Glomerular endothelial cell (primary cell): ENCODE results near the gene NMT1. TPM values are rescaled to one million over a fixed set of nuclear protein-coding genes. Genes with fewer than 3 reads are reported as not detected.

Source experiments
- DNase-seq: peaks from one replicate; pipeline ENCODE4 v3.0.0-alpha.2; 2011; ENCODE audit warnings: low read depth, low spot score; ENCODE audit errors: extremely low read depth
- total RNA-seq: library from RNA; depleted of rRNA; stranded (reverse); fragments of >200 nt; gene quantifications from 2 replicates; pipeline ENCODE4 v1.2.3, GENCODE V29; 2015

NMT1 gene
- total RNA-seq, 1 donor from 2014 or later = 205 TPM

DNA sequence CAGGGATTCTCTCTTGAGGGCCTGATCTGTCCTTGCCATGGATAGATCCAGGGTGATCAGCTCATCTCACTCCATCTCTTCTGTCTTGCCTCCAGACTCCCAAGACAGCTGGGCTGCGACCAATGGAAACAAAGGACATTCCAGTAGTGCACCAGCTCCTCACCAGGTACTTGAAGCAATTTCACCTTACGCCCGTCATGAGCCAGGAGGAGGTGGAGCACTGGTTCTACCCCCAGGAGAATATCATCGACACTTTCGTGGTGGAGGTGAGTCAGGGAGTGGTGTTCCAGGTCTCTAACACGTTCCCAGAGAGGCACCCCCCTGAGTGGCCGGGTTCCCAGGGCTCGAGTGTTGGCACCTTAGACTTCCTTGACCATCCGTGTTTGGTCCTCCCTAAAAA is 41.7 kb downstream of the NMT1 start:
- DNase-seq = no peak

DNA sequence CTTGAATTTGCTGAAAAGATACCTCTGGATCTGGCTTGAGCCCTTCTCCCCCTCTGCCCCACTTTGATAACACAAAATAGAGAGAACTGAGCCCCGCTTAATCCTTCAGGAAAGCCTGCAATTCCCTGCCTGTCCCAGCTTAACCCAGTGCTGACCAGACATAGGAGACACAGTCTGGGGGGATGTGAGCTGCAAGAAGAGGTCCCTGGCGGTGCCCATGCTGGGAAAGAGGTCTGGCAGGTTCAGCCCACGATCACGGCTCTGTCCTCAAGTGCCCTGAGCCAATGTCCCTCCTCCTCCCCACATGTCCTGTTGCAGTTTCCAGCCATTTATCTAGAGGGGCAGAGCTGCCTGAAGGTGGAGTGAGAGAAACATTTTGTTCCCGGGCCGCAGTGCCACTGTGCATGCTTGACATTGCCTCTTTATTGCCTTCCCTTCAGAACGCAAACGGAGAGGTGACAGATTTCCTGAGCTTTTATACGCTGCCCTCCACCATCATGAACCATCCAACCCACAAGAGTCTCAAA is 42.2 kb downstream of the NMT1 start:
- DNase-seq = no peak

DNA sequence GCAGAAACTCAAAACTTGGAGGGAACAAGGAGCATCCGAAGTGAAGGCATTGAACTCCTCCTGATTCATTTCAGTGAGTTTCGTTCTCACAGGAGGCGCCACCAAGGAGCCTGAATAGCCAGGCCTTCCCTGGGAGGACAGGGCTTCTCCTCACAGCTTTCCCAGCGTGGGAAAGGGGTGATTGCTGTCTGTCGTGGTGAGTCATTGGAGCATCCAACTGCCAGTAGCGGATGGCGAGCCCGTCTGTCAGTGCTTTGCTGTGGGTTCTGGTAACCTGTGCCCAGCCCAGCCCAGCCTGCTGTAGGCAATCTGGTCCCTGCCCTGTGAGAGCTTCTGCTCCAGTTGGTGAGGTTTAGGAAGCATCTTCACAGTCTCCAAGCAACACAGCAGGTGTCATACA is 42.9 kb downstream of the NMT1 start:
- no peak for DNase-seq

DNA sequence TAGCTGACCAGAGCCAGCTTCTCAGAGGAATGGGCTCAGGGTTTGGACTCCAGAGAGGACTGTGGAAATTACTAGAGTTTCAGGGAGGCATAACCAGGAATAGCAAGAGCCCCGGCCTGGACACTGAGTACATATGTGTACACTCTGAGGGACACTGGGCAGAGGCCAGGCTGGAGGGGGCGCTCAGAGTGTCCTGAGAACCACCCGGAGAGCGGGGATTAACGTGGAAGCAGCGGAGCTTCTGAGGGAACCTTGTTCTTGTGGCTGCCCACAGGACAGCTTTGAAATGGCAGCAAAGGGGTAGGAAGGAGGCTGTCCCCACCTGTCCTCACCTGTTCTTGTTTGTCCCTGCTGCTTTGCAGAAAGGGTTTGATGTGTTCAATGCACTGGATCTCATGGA is 43.4 kb downstream of the NMT1 start:
- DNase-seq = no peak

DNA sequence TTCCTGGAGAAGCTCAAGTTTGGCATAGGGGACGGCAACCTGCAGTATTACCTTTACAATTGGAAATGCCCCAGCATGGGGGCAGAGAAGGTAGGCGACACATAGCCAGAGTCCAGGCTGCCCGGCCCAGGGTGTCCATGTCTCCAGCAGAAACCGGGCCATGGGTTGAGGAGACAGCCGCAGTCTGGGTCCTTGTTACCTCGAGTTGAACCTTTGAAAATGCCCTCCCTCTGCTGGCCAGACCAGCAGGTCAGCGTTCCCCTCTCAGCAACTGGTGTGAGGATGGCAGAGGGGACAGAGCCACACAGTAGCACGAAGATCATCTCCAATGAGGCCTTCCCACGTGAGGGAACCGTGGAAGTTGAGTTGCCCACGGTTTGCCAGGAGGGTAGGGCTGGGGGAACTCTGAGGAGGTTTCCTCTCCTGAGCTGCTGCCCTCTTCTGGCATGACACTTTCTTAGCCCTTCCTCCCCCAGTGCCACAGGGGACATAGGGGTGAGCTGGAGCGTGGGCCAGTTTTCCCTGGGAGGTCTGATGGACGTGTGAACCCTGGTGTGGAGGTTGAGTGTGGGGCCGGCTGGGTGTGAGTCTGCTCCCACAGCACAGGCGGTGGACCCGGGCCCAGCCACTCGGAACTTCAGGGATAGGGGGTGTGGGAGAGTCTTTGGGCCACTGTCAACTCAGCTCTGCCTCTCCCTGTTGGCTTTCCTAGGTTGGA is 43.9 kb downstream of the NMT1 start:
- DNase-seq = no peak

DNA sequence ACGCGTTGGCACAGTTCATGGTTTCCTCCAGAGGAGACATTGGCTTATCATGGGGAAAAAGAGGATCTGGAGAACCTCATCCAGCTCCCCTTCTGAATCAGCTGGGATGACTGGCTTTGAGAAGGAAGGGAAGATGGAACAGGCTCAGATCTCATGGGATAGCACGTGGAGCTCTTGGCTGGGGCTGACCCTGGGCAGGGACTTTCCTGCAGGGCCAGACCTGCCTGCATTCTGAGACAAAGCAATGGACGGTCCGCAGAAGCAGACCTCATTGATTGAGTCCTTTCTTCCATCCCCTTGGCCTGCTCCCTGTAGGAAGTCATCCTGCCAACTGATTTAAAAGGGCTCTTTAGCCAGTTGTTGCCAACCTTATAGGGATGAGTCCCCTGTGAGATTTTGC is 45.0 kb downstream of the NMT1 start:
- DNase-seq = no peak

DNA sequence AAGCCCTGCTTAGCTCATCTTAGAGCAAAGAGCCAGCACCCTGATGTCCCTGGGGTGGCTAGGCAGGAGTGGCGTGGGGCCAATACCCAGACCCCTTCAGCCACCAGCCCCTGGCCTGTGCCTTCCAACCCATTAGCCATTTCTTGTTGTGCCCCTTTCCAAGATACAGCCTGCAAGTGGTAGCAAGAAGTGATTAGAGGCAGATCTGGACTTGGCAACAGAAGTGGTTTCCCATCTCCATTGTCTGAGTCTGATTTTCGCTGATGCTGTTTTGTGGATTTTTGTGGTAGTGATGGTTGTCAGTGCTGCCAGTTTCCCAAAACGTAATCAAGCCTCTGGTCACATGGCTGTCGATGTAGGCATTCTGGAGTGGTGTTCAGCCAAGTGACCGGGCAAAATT is 45.5 kb downstream of the NMT1 start:
- DNase-seq = no peak

DNA sequence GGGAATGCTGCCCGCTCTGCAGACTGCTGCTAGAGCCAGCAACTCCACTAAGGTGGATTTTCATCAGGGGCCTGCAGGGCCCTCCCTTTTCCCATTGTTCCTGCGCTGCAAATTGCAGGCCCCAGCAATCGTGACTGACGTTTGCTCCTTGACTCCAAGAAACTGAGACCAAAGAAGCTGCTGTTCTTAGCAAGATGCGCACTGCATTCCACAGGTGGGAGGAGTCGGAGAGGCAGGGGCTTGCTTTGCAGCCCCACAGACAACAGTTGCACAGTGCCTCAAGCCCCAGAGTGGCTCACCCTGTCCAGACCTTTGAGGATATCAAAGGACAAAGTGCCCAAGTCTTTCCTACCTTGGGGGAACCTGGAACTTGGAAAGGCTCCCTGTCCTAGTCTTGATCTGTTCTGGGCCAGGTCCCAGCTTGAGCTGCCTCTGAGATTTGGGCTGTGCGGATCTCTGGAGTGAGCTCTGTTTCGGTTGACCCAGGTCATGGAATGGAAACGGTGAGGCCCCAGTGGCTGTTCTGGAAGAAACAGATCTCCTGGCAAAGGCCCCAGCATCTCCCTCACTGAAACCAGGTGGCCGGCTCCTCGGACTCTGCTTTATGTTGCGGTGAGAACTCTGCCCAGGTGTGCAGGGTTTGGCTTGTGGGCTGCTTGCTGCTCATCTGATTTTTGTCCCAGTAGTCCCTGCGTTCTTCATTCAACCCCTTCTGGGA is 46.3 kb downstream of the NMT1 start:
- no peak for DNase-seq

DNA sequence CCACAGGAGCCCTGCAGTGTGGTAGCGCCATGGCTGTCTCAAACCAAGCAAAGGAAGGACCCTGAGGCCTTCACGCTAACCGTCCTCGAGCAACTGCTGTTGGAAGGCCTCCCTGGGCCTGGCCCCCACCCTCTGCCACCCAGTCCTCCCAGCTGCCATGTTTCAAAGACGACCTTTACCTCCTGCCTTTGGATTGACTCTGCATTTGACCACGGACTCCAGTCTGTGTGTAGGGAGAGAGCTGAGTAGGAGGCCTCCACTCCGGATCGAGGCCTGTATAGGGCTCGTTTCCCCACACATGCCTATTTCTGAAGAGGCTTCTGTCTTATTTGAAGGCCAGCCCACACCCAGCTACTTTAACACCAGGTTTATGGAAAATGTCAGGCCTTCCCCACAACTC is 46.9 kb downstream of the NMT1 start:
- DNase-seq = no peak

DNA sequence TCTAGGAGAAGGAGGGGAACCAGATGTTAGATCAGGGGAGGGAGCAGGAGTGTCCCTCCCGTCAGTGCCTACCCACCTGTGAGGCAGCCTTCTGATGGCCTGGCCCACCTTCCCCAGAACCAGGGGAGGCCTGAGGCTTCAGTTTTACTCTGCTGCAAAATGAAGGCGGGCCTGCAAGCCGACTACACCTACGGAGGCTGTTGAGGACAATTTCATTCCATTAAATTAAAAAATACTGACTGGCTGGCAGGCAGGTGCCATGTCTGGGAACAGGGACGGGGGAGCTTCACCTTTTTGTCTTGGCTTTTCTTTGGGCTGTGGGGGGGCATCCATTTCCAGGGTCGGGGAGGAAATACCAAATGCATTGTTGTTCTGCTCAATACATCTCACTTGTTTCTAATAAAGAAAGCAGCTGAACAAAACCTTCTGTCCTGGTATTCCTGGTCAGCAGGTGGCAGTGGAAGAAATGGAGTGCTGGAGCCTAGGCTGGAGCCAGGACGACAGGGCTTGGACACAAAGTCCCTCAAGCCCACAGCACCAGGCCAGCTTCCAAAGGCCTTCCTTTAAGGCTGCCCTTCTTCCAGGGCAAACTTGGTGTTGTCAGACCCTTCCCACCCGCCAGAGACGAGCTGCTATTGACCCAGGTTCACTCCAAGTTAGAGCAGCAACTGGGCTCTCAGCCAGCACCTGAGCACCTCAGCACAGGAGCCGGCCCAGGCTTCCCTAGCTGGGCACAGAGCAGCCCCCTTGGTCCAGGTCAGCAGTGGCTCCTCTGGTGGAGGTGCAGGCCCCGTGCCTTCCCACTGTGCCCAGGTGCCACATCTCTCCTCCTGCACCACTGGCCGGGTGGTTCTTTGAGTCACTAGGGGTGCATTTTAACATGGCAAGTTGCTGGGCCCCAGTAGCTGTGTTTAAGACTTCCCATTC is 47.7 kb downstream of the NMT1 start:
- no peak for DNase-seq

DNA sequence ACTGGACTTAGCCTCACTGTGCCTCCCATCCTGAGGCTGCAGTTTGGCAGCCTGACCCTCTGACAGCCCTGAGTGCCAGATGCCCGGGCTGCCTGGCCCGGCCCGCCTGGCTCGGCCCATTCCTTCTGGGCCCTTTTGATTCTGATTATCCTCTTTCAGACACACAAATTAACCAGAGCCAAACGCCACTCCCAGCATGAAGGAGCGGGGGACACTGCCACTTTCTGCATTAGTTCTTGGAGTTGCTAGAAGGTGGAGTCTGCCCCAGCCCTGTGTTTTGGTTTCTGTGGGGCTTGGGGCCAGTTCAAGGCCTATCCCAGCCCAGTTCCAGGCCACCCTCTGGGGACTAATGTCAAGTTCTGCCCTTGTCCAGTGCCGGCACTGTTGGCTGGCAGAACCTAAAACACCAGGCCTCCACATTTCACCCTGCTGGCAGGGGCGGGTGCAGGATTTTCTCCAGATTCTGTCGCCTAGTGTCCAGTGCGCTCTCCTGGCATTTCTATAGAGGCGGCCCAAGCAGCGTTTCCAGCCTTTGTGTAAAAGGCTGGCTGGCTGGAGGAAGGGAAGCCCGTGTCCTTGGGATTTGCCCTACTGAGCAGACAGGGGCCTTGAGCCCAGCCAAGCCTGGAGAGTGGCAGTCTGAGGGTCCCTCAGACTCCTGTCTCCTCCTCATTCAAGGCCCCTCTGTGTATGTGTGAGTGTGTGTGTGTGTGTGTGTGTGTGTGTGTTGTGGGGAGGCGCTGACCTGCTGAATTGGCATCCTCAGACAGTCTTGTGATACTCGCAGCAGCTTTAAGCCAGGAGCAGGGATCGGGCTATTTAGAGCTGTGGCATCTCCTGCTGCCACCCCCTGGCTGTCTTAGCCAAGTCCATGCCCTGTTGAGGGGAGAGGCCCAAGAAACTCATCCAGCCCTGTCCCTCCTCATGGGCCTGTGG is 49.8 kb downstream of the NMT1 start:
- DNase-seq = no peak

DNA sequence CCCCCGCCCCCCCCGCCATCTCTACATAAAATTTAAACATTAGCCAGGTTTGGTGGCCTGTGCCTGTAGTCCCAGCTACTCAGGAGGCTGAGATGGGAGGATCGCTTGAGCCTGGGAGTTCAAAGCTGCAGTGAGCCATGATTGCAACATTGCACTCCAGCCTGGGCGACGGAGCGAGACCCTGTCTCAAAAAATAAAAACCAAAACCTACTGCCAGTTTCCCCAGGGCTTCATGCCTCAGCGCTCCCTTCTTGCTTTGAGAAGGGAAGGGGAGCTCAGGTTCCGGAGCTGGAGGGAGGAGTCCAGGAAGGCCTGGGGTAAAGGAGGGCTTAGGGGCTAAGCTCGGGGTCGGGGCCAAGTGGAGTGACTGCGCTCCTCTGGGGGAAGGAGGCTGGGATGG is 50.7 kb downstream of the NMT1 start:
- DNase-seq = no peak

DNA sequence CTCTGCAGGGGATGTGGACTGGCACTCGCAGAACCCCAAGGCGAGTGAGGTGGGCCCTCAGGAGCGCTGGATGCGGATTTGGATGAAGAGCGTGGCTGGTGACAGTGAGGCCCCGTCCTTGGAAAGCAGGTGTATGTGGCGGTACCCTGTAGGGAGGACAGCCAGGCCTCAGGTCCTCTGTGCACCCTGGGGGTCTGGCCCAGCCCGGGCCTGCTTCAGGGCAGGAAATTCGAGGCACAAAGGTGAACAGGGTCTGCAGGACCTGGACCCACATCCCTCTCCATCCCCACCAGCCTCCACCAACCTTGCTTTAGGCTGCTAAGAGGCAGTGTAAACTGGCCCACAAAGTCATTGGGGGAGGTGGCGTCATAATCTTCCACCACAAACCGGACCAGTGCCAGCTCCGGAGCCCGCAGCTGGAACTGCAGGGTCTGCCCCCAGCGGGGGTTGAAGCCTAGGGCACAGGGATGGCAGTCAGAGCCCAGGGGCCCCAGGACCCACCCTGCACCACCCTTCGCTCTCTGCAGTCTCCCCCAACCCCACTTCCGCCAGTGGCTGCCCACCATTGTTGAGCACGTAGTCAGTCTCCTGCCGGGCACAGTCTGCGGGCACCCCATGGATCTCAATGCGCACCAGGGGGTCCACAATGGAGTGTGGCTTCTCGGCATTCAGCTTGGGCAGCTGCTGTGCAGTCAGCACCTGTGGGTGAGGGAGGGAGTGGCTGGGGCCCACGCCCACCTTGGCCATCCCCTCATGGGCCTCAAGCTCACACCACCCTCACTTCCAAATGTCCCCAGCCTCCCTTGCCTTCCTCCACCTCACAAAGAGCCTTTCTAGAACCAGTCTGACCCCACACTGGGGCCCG is 51.7 kb downstream of the NMT1 start:
- no peak for DNase-seq

DNA sequence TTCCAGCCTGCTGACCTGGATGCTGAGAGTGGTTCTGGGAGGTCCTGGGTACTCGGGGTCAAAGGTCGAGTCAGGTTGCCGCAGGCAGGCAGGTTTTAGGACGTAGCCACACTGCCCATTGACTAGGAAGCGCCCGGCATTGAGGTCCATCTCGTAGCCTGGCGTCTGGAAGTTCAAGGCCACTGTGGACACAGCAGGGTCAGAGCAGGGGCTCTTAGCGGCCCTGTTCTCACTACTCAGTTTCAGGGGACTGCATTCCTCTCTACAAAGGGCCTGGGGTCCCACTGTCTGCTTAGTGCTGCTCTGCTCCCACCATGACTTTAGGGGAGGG is 52.3 kb downstream of the NMT1 start:
- DNase-seq = no peak

DNA sequence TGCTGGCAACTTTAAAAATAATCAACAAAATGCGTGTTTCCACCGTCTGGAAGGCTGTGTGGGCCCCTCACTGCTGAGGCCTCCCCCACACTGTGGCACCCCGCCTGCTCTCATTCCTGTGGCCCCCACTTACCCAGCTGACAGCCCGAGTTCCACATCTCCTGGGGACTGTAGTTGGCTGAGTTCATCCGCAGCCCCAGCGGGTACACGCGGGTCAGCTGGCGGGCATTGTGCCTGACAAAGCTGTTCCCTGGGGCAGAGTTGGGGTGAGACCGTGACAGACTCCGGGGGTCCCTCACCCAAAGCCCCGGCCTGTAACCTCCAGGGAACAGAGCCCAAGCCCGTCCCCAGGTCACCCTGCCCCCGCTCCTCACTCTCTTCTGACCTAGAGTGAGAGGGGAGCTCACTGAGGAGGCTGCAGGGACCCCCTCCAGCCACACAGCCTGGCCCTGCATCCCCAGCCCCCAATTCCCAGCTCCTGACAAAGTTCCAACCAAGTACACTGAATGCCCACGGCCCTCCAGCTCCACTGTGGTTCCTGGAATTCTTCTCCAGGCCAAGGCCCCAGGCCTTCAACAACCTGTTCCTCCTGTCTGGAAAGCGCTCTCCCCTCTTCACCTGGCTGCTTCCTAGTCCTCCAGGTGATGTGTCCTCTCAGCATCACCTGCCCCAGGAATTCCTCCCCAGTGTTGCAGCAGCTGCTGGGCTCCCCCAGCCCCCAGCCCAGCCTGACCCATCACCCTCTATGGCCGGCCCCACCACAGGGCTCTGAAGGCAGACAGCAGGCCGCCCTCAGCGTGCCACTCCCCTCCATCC is 53.2 kb downstream of the NMT1 start:
- no peak for DNase-seq

DNA sequence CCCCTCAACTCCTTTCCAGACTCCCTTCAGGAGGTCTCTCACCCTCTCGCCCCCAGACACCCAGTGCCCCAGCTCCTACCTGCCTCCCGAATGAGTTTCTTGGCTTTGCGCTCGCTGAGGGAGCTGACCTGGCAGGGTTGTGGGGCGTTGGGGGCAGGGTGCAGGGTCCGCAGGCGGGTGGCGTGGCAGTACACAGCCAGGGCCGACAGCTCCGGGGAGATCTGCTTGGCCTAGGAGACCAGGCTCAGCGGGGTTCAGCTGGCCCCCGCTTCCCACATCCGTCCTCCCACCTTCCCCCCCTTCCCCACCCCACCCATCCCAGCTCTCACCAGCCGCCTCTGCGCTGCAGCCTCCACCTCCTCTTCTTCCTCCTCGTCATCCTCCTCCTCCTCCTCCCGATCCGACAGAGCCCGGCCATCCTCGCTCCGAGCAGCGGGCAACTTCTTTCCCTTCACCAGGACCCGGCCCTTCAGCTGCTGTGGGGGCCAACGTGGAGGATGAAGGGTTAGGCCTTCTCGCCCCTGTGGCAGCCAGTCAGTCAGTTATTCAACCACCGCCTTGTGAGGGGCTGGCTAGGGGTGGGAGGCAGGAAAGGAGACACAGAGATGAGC is 54.0 kb downstream of the NMT1 start:
- DNase-seq = no peak

DNA sequence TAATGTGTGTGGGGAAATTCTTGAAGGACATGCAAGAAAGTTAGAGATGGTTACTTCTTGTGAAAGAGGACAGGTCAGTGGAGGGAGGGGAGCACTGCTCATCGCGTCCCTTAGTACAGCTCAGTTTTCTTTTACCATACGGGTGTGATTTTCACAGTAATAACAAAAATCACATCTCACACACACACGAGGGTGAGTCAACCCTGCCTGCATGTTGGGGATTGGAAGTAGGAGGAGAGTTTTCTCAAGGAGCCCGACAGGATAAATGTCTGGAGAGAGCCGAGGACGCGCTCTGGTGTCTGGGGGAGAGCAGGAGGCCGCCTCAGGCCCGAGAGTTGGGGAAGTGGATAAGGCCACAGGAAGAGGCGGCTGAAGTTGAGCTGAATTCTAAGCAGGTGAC is 54.8 kb downstream of the NMT1 start:
- DNase-seq = no peak

DNA sequence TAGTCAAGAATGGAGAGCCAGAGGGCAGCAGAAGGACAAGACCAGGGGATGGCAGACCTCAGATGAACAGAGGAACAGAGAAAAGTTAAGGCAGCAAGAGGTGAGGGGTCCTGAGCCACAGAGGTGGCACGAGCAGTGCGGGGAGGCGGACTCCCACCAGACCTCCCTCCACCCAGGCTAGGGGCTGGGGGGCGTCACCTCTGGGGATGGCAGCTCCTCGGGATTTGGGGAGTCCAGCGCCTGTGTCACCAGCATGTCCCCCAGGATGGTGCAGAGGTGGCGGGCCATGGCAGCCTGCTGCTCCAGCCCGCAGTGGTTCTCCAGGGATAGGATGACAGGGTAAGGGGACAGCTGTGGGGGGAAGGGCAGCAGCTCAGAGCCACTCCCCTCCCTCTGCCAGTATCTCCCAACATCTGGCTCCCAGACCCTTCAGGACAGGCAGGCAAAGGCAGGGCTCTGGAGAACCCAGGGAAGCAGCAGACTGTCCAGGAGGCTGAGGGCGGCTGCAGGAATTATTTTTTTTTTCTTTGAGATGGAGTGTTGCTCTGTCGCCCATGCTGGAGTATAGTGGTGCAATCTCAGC is 55.4 kb downstream of the NMT1 start:
- DNase-seq = no peak
